HEK293T (cell line): ENCODE results near the gene OAS2.

Source experiments
- CTCF ChIA-PET: fragments of 350-600 bp; formaldehyde crosslinking; extraction: SDS; loops from one replicate; lab custom pipeline; 2021; ENCODE audit warnings: antibody characterized with exemption, inconsistent platforms; lab: Yijun Ruan, JAX
- POLR2A ChIA-PET: fragments of 350-600 bp; formaldehyde crosslinking; extraction: SDS; loops from one replicate; lab custom pipeline; 2020; ENCODE audit warnings: antibody characterized with exemption, inconsistent platforms; lab: Yijun Ruan, JAX
- DNase-seq: peaks from one replicate; pipeline ENCODE4 v3.0.0; 2012; ENCODE audit warnings: mixed read lengths; ENCODE audit errors: extremely low spot score
- ARNT ChIP-seq: fragments of 450-650 bp; IDR thresholded peaks from 2 replicates; pipeline ENCODE4 v1.6.1; 2017; ENCODE audit warnings: mild to moderate bottlenecking
- BHLHE40 ChIP-seq: fragments of 450-650 bp; IDR thresholded peaks from 2 replicates; pipeline ENCODE4 v1.6.1; 2016; ENCODE audit warnings: mild to moderate bottlenecking, moderate library complexity, borderline replicate concordance
- CTBP1 ChIP-seq: fragments of 450-650 bp; IDR thresholded peaks from 2 replicates; pipeline ENCODE4 v1.6.1; 2016; ENCODE audit warnings: borderline replicate concordance
- ELF4 ChIP-seq: fragments of 450-650 bp; IDR thresholded peaks from 2 replicates; pipeline ENCODE4 v1.6.1; 2017; ENCODE audit warnings: antibody characterized with exemption
- FOXA1 ChIP-seq: fragments of 450-650 bp; IDR thresholded peaks from 2 replicates; pipeline ENCODE4 v1.6.1; 2016; ENCODE audit warnings: mild to moderate bottlenecking
- FOXK2 ChIP-seq: fragments of 450-650 bp; IDR thresholded peaks from 2 replicates; pipeline ENCODE4 v1.6.1; 2016; ENCODE audit warnings: mild to moderate bottlenecking
- FOXM1 ChIP-seq: fragments of 450-650 bp; IDR thresholded peaks from 2 replicates; pipeline ENCODE4 v1.6.1; 2017; ENCODE audit warnings: mild to moderate bottlenecking, borderline replicate concordance
- HDGF ChIP-seq: fragments of 450-650 bp; IDR thresholded peaks from 2 replicates; pipeline ENCODE4 v1.6.1; 2017; ENCODE audit warnings: antibody characterized with exemption, borderline replicate concordance
- L3MBTL2 ChIP-seq: fragments of 450-650 bp; conservative IDR thresholded peaks from 2 replicates; pipeline ENCODE4 v1.6.1; 2016; ENCODE audit warnings: mild to moderate bottlenecking
- LEF1 ChIP-seq: fragments of 450-650 bp; IDR thresholded peaks from 2 replicates; pipeline ENCODE4 v1.6.1; 2017; ENCODE audit warnings: mild to moderate bottlenecking, borderline replicate concordance
- NFRKB ChIP-seq: fragments of 450-650 bp; IDR thresholded peaks from 2 replicates; pipeline ENCODE4 v1.6.1; 2016; ENCODE audit warnings: mild to moderate bottlenecking, moderate library complexity
- SP1 ChIP-seq: fragments of 450-650 bp; IDR thresholded peaks from 2 replicates; pipeline ENCODE4 v1.6.1; 2017
- SUZ12 ChIP-seq: fragments of 450-650 bp; IDR thresholded peaks from 2 replicates; pipeline ENCODE4 v1.6.1; 2016; ENCODE audit warnings: mild to moderate bottlenecking
- TARDBP ChIP-seq: fragments of 450-650 bp; IDR thresholded peaks from 2 replicates; pipeline ENCODE4 v1.6.1; 2016
- ZNF384 ChIP-seq: fragments of 450-650 bp; IDR thresholded peaks from 2 replicates; pipeline ENCODE4 v1.6.1; 2016
- TF ChIP-seq, protein P1 (sequence below): fragments of 450-650 bp; IDR thresholded peaks from 2 replicates; pipeline ENCODE4 v1.6.1; 2016

OAS2 gene

GRCh38 chr12:113050795-113051194 lies 72.5 kb downstream of the OAS2 start:
- ChIA-PET POLR2A (no interaction called here), CTCF (no interaction called here)
- DNase-seq = no peak
- TF ChIP-seq SUZ12 (no peak), ELF4 (no peak), BHLHE40 (no peak), TARDBP (no peak), LEF1 (no peak), L3MBTL2 (no peak), FOXK2 (no peak), ZNF384 (no peak), FOXM1 (no peak), NFRKB (no peak), SP1 (no peak), HDGF (no peak), CTBP1 (no peak), ARNT (no peak), FOXA1 (no peak)
- TF ChIP-seq, protein P1, sequence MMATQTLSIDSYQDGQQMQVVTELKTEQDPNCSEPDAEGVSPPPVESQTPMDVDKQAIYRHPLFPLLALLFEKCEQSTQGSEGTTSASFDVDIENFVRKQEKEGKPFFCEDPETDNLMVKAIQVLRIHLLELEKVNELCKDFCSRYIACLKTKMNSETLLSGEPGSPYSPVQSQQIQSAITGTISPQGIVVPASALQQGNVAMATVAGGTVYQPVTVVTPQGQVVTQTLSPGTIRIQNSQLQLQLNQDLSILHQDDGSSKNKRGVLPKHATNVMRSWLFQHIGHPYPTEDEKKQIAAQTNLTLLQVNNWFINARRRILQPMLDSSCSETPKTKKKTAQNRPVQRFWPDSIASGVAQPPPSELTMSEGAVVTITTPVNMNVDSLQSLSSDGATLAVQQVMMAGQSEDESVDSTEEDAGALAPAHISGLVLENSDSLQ = no peak

GRCh38 chr12:113051759-113052158 lies 73.4 kb downstream of the OAS2 start:
- ChIA-PET POLR2A (no interaction called here), CTCF (no interaction called here)
- no peak for TF ChIP-seq ZNF384
- TF ChIP-seq, protein P1 = no peak
- no peak for TF ChIP-seq CTBP1
- no peak for TF ChIP-seq BHLHE40
- no peak for DNase-seq

DNA sequence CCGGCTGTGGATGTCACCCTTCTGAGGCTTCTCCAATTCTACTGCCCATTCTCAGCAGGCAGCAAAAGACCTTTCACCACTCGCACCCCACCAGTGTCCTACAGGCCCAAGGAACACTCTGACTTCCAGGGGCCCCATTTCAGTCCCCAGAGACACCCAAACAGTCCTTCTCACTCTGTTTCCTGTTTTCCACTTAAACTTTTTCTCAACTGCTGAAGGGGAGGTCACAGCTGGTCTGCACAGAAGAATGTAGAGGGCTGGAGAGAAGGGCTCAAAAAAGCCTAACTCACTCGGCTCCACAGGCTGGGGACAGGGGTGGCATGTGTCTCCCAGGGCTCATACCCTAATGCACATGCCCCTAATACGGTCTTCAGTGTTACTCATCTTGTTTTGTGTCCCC lies 74.0 kb downstream of the OAS2 start:
- ChIA-PET CTCF (no interaction called here), POLR2A (no interaction called here)
- no peak for DNase-seq

GRCh38 chr12:113054948-113055486 lies 76.7 kb downstream of the OAS2 start:
- ChIA-PET CTCF (no interaction called here), POLR2A (no interaction called here)
- TF ChIP-seq SUZ12 (no peak), FOXK2 (no peak), LEF1 (no peak), BHLHE40 (no peak), SP1 (no peak)
- no peak for DNase-seq

More for the DNA sequence above, 74.0 kb downstream of the OAS2 start:
- TF ChIP-seq BHLHE40 (no peak), L3MBTL2 (no peak), FOXM1 (no peak), ZNF384 (no peak), SUZ12 (no peak), CTBP1 (no peak), ELF4 (no peak)

- no peak for TF ChIP-seq FOXK2
- no peak for TF ChIP-seq NFRKB
- TF ChIP-seq LEF1 = no peak
- no peak for TF ChIP-seq SP1
- no peak for TF ChIP-seq FOXM1
- TF ChIP-seq HDGF = no peak
- no peak for TF ChIP-seq BHLHE40
- no peak for TF ChIP-seq ELF4
- no peak for TF ChIP-seq L3MBTL2
- ChIA-PET POLR2A (no interaction called here), CTCF (interaction anchor here (0.5 kb wide), 1 partner anchor 128 kb away, joined by 3 read pairs; no protein-coding TSS in a partner anchor)
- DNase-seq = no peak
Observed at GRCh38 chr12:113055594-113056380, 77.5 kb downstream of the OAS2 start.

- POLR2A ChIA-PET = no interaction called here
- no peak for DNase-seq
- CTCF ChIA-PET = interaction anchor here (0.5 kb wide), 1 partner anchor 127 kb away, joined by 3 read pairs; no protein-coding TSS in a partner anchor
- no peak for TF ChIP-seq SUZ12
Observed at GRCh38 chr12:113056381-113056630, 78.0 kb downstream of the OAS2 start.

GRCh38 chr12:113056631-113057488 lies 78.5 kb downstream of the OAS2 start, which contains the start of gene DTX1:
TSS of gene DTX1 (plus strand) at chr12:113056730. CDS start at chr12:113058193, 1,463 bp downstream.
- TF ChIP-seq ZNF384 = no peak
- no peak for TF ChIP-seq SUZ12
- no peak for TF ChIP-seq FOXK2
- no peak for TF ChIP-seq L3MBTL2
- TF ChIP-seq SP1 = no peak
- DNase-seq = no peak
- ChIA-PET POLR2A (no interaction called here), CTCF (interaction anchor here (0.5 kb wide), 1 partner anchor 127 kb away, joined by 3 read pairs; no protein-coding TSS in a partner anchor)
